Stimulated activated naive CD4-positive, alpha-beta T cell treated with Interleukin-2 at 50 U/mL for 16 hours (primary cell): ENCODE results near the gene PDCD2L.
"Not testable (repeated sequence)": the region's sequence is repeated elsewhere in the genome, so short reads cannot be mapped to it uniquely, and the experiment has no call there.

Source experiments
- DNase-seq: peaks from one replicate; lab custom pipeline; 2025; lab: John Stamatoyannopoulos, UW

PDCD2L gene

DNA sequence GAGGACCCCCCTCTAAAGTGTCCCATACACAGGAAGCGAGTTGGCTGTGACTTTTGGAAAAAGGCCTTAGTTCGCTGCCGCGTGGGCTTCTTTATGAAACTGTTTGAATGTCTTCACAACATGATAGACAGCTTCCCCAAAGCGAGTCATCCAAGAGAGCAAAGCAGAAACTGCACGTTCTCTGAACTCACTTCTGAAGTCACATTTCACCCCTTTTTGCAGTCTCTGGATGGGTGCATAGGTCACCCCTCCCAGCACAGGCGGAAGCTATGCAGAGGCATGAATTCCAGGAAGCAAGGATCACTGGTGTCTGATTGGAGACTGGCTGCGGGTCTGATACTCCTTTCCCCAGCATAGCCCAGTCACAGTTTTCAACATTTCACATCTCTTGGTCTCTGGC is 28.6 kb upstream of the PDCD2L start:
- DNase-seq, result no peak

DNA sequence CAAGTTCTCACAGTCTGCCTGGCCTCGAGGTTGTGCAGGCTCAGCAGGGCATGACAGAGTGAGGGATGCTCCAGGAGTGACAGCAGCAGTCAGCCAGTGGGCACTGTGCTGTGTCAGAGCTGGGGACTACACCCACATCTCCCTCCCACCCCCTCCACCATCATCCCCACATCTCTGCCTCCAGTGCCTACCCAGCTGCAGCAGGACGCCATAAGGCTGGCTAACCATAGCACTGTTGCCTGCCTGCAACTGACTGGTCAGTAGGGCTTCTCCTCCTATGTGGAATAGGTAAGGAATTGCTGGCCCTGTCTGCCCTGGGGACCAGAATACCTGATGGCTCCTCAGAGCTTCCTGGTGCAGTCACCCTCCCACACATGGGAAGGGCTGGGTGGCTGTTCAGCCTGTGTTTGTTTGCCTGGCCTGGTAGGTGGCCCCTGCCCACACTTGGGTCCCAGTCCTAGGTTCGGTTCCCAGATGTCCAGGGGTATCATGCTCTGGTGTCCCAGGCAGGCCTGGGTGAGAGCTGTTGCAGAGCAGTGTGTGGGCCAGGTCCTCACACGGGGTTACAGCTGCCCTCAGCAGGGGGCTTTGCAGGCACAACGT is 23.5 kb upstream of the PDCD2L start:
- DNase-seq, result no peak

DNA sequence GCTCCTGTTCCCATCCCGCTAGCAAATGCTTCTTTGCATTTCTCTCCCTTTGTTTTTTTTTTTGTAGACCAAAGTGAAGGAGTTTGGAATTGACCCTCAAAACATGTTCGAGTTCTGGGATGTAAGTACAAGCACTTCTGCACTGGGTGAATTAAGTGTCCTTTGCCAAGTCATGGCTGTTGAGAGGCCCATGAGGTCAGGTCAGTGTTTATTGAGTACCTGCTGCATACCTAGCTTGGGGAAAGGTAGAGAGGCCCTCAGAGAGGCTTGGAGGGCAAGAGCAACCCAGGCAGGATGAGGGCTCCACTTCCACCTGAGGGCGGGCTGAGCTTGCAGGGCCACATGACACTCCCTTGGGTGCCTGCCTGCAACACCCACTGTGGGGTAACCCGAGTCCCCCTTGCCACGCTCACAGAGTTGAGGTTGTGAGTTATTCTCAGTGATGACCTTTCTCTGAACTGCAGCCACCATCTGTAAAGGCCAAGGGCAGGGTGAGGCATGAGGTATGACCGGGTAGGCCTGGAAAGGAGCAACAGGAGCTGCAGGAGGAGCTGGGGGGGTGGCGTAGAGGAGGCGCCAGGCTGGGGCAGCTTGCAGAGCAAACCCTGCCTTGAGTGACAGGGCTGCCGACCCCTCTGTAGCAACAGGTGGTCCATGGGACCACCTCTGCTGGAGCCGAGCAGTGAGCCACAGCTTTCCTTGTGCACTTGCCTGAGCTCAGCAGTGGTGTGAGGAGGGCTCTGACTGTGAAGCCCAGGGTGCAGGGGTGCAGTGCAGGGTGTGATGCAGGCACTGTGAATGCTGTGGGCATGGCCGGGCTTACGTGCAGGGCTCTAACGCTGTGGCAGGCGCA is 22.6 kb upstream of the PDCD2L start:
- DNase-seq, result no peak

DNA sequence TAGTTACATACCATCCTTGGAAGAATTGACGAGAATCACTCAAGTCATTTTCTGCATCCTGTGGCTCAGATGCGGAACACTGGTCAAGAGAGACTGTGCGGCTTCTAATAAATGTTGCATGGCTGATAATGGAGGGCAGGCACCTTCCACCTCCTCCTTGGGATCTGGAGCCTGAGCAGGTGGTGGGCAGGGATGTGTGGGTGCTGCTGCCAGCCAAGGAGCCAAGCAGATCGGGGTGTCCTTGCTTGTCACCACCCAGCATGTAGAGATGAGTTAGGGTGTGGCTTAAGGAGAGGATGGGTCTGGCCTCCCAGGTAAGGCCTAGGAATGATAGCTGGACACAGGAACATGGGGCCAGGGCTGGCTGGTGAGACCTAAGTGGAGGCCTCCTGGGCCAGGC is 21.7 kb upstream of the PDCD2L start:
- no peak for DNase-seq

DNA sequence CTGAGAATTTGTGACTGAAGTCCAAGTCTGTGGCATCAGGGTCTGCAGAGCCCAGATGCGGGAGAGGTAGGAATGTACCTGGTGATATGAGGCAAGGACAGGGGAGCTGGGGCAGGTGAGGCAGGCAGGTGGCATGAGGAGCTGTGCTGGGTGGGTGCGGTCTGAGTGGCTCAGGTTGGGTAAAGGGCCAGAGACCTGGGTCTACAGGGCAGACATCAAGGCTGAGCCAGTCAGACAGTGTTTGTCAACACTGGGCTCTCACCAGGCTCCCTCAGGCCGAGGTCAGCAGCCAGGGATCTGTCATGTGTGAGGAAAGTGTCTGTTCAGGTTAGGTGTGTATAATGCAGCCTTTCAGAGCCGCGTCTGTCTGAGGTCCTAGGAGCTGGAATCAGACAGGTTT is 20.6 kb upstream of the PDCD2L start:
- no peak for DNase-seq

DNA sequence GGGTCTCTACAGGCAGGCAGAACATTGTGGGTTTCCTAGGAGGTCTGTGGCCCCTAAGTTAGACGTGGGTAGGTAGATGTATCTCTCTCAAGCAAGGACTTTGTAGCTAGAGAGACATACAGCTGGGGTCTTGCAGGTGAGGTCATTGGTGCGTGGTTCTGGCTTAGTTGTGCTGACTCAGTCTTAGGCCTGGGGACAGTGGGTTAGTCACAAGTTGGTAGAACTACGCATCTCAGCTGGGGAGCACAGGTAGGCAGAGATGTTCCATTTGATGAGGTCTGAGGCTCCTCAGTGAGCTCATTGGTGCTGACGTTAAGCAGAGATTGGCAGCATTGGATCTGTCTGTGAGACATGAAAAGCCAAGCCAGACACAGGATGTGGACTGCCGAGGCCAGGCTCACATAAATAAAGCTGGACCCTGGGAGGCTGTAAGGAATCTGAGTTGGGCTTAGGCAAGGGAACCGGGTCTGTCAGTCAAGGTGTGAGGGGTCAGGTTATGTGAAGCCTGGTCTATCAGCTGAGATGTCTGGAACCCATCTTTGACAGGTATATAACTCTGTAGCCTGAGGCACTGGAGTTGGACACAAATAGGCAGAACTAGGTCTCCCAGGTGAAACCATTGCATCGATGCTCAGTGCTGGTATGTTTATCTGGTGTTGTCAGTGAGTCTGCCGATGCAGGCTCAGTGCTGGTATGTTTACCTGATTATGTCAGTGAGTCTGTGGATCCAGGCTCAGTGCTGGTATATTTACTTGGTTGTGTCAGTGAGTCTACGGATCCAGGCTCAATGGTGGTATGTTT is 17.4 kb upstream of the PDCD2L start:
- no peak for DNase-seq

DNA sequence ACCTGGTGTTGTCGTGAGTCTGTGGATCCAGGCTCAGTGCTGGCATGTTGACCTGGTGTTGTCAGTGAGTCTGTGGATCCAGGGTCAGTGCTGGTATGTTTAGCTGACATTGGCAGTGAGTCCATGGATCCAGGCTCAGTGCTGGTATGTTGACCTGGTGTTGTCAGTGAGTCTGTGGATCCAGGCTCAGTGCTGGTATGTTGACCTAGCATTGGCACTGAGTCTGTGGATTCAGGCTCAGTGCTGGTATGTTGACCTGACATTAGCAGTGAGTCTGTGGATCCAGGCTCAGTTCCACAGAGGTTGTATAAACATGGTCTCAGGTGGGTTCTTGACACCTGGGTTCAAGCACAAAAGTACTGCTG is 16.8 kb upstream of the PDCD2L start:
- DNase-seq, result no peak

DNA sequence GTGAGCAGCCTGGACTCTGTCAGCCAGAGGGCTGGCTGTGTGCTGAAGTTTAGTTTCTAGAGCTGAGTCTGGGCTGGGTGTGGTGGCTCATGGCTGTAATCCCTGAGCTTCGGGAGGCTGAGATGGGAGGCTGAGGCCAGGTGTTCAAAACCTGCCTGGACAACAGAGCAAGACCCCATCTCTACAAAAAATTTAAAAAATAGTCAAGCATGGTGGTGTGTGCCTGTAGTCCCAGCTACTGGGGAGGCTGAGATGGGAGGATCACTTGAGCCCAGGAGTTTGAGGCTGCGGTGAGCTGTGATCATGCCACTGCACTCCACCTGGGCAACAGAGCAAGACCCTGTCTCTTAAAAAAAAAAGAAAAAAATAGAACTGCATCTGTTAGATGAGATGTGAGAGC is 15.5 kb upstream of the PDCD2L start:
- not testable (repeated sequence) for DNase-seq

DNA sequence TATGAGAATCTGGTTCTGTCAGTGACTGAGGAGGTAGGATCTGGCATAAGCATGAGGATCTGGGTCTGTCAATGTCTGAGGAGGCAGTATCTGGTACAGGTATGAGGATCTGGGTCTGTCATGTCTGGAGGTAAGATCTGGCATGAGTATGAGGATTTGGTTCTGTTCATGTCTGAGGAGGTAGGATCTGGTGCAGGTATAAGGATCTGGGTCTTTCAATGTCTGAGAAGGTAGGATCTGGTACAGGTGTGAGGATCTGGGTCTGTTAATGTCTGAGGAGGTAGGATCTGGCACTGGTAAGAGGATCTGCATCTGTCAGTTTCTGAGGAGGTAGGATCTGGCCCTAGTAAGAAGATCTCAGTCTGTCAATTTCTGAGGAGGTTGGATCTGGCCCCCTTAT is 12.4 kb upstream of the PDCD2L start:
- no peak for DNase-seq

DNA sequence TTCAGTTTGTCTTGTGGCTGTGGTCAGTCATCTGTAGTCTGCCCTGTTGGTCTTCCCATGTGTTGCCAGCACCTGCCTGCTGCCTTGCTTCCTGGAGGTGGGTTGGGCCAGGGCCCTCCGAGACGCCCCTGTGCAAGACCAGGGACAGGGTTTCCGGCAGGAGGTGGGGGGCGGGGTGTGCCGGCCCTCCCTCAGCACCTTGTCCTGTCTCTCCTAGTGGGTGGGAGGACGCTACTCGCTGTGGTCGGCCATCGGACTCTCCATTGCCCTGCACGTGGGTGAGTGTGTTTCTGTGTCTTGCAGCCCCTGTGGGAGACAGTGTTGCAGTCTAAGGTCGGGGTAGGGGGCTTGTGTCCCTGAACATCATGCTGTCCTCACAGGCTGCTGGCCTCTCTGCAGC is 11.2 kb upstream of the PDCD2L start:
- no peak for DNase-seq

DNA sequence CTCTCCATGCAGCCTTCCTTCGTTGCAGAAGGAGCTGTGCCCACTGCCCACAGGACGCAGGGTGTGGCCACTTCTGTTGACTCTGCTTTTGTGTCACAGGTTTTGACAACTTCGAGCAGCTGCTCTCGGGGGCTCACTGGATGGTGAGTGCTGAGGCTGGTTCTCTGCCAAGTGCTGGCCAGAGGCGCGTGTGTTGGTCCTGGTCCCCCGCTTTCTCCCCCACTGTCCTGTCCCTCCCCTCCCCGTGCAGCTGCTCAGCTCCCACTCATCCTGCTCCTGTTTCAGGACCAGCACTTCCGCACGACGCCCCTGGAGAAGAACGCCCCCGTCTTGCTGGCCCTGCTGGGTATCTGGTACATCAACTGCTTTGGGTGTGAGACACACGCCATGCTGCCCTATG is 10.6 kb upstream of the PDCD2L start:
- DNase-seq, result no peak

DNA sequence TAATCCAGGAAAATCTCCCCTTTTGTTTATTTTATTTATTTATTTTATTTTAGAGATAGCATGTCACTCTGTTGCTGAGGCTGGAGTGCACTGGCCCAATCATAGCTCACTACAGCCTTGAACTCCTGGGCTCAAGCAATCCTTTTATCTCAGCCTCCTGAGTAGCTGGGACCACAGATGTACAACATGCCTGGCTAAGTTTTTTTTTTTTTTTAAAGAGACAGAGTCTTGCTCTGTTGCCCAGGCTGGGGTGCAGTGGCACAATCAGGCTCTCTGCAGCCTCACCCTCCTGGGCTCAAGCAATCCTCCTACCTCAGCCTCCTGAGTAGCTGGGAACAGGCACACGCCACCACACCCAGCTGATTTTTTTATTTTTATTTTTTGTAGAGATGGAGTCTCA is 6.3 kb upstream of the PDCD2L start:
- DNase-seq, result no peak

DNA sequence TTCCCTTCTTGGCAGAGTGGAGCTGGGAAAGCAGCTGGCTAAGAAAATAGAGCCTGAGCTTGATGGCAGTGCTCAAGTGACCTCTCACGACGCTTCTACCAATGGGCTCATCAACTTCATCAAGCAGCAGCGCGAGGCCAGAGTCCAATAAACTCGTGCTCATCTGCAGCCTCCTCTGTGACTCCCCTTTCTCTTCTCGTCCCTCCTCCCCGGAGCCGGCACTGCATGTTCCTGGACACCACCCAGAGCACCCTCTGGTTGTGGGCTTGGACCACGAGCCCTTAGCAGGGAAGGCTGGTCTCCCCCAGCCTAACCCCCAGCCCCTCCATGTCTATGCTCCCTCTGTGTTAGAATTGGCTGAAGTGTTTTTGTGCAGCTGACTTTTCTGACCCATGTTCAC is 4.3 kb upstream of the PDCD2L start:
- DNase-seq, result no peak

DNA sequence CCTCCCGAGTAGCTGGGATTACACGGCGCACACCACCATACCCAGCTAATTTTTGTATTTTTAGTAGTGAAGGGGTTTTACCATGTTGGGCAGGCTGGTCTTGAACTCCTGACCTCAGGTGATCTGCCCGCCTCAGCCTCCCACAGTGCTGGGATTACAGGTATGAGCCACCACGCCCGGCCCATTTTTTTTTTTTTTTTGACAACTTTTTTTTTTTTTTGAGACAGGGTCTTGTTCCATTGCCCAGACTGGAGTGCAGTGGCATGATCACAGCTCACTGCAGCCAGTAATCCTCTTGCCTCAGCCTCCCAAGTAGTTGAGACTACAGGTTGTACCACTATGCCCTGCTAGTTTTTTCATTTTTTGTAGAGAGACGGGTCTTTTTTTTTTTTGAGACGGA is 3.4 kb upstream of the PDCD2L start:
- not testable (repeated sequence) for DNase-seq

DNA sequence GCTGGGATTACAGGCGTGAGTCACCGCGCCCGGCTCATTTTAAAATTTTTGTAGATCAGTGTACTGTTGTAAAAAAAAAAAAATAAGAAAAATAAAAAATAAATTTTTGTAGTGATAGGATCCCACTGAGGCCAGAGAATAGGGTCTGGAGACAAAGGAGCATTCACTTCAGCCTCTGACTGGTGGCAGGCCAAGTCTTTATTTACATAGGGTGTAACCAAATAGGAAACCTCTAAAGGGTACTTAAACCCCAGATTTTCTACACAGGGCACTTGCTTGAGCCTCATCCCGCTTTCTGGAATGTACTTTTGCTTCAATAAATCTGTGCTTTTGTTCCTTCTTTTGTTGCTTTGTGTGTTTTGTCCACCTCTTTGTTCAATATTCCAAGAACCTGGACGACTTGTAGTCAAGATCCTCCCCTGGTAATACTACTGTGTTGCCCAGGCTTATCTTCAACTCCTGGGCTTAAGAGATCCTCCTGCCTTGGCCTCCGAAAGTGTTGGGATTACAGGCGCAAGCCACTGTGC is 2.1 kb upstream of the PDCD2L start:
- no peak for DNase-seq

DNA sequence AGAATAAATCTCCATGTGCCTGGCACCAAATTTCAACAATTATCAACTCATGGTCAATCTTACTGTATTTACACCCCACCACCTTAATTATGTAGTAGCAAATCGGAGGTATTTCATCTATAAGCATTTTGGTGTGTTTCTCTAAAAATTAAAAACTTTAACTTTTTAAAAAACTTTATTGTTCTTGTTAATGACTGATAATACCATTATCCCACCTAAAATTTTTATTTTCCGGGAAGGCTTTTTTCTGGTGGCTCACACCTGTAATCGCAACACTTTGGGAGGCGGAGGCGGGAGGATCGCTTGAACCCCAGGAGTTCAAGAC is 453 bp upstream of the PDCD2L start:
- DNase-seq, result peak; percentile 31

DNA sequence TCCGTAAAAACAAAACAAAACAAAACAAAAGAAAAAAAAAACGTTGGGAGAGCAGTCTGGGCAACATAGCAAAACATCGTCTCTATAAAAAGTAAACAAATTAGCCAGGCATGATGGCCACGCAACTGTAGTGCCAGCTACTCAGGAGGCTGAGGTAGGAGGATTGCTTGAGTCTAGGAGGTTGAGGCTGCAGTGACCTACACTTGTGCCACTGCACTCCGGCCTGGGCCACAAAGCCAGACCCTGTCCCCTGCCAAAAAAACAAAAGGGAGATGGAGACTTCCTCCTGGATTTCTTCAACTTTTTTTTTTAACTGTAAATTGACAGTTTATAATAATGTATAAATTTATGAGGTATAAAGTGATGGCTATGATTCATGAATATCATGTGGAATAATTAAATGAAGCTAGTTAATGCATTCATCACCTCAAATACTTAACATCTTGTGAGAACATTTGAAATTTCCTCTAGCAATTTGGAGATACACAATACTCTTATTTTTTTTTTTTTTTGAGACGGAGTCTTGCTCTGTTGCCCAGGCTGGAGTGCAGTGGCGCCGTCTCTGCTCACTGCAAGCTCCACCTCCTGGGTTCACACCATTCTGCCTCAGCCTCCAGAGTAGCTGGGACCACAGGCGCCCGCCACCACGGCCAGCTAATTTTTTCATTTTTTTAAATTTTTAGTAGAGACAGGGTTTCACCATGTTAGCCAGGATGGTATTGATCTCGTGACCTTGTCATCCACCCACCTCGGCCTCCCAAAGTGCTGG is 1.9 kb downstream of the PDCD2L start:
- no peak for DNase-seq

DNA sequence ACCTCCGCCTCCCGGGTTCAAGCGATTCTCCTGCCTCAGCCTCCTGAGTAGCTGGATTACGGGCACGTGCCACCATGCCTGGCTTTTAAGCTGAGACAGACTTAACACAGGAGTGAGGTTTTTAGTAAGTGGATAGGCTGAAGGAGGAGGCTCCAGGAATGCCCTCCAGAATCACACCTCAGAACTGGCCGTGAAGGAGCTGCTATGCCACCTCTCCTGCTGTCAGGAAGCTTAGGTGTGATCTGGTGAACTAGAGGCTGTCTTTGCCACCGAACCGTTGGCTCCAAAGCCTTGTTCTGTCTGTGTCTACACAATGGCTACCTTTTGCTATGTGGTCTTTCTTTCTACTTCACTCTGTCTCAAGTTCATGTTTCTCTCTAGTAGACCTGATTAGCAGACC is 4.2 kb downstream of the PDCD2L start:
- DNase-seq, result no peak

DNA sequence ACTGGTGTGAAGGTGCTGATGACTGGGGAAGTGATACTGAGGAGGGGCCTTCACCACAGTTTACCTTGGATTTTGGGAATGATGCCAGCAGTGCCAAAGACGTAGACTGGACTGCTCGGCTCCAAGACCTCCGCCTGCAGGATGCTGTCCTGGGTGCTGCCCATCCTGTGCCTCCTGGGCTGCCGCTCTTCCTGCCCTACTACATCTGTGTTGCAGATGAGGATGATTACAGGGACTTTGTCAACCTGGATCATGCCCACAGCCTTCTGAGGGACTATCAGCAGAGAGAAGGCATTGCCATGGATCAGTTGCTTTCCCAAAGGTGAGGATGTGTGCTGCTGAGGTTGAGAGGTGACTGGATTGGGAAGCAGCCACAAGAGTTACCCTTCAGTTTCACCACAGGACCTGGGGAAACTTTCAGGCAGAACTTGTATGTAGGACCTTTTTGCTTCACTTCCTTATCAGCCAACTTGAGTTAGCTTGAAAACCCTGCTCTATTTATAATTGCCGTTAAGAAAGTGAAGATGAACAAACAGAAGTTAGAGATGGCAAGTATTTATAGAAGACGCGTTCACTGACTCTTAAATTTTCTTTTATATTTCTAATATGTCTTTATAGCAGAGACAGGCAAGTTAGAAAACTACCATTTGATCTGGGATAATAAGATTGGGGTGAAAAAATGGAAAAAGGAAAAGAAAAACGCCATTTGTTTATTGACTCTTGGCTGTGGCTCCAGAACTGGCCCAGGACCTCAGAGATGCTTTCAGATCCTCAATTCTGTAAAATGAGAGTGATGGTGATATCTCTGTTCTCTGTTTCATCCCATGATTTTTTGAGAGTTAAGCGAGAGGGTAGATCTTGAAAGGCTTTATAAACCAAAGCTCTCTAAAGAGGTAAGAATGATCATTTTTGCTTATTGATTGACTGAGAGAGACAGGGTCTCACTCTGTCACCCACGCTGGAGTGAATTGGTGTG is 5.3 kb downstream of the PDCD2L start:
- no peak for DNase-seq

DNA sequence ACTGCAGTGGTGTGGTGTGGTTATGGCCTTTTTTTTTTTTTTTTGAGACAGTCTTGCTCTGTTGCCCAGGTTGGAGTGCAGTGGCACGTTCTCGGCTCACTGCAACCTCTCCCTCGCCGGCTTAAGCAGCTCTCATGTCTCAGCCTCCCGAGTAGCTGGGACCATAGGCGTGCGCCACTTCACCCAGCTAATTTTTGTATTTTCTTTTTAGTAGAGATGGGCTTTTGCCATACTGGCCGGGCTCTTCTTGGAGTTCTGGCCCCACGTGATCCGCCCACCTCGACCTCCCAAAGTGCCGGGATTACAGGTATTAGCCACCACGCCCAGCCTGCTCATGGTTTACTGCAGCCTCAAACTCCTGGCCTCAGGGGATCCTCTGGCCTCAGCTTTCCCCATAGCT is 7.0 kb downstream of the PDCD2L start:
- DNase-seq, result no peak

DNA sequence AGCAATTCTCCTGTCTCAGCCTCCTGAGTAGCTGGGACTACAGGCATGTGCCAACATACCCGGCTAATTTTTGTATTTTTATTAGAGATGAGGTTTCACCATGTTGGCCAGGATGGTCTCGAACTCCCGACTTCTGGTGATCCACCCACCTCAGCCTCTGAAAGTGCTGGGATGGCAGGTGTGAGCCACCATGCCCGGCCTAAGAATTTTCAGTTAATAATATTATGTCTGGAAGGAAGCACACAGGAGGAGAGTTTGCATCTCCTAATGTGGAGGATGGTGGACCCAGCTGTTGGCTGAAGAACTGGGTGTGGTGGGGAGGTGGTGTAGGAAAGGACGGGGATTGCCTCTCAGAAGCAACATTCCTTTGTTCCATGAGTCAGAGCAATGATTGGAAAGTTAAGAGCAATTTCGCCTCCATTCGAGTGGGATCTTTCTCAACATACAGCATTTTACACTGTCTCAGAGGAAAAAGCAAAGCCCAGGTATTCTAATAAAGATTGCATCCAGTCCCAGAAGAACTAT is 11.9 kb downstream of the PDCD2L start:
- DNase-seq, result no peak
